ENCODE results near the gene GPR55.

DNA sequence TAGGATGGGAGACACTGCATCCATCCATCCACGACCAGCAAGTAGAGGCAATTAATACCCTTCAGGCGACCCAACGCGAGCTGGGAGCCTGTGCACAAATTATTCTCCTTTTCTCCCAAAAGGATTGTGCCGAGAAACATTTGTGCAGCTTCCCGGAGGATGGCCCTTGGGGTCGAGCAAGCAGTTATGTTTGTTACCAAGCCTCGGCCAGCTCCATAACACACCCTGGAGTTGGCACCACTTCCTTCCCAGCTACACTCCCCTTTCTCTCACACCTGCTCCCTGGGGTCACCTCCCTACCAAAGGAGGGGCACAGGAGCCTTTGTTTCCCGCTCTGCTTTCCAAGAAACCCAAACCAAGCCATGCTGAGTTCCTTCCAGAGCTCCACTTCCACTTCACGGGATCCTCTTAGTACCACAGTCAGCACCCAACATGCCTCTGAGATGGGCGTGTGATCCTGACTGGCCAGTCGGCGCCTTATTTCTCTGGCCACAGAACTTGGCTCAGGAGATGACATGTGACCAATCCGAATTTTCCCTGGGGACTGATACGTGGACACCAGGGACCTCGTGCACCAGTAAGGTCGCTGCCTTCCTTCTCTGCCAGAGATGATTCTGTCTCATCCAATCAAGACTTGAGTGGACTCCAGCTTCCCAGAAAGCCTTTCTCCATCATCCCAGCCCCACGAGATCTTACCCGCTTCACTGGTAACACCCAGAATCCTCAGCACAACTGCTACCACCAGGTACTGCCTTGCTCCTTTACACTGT, 28.5 kb downstream of the GPR55 start:
- TF ChIP-seq, protein P1, sequence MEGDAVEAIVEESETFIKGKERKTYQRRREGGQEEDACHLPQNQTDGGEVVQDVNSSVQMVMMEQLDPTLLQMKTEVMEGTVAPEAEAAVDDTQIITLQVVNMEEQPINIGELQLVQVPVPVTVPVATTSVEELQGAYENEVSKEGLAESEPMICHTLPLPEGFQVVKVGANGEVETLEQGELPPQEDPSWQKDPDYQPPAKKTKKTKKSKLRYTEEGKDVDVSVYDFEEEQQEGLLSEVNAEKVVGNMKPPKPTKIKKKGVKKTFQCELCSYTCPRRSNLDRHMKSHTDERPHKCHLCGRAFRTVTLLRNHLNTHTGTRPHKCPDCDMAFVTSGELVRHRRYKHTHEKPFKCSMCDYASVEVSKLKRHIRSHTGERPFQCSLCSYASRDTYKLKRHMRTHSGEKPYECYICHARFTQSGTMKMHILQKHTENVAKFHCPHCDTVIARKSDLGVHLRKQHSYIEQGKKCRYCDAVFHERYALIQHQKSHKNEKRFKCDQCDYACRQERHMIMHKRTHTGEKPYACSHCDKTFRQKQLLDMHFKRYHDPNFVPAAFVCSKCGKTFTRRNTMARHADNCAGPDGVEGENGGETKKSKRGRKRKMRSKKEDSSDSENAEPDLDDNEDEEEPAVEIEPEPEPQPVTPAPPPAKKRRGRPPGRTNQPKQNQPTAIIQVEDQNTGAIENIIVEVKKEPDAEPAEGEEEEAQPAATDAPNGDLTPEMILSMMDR (IDR thresholded peaks at IDR 0.05) = no peak
- no peak for TF ChIP-seq POLR2A (IDR thresholded peaks at IDR 0.05)
- TF ChIP-seq EP300 (IDR thresholded peaks at IDR 0.05) = no peak

All from stomach (tissue), 4 donors.